Large intestine (tissue), 3 donors: ENCODE data around the gene CRLF1. TPM values are rescaled to one million over a fixed set of nuclear protein-coding genes. Genes with fewer than 3 reads are reported as not detected.

Source experiments
- DNase-seq, 2 donors: peaks; one replicate each; pipeline versions ENCODE4 v3.0.0 to v3.0.0-alpha.2; 2013
- H3K27ac ChIP-seq: one replicate; pipeline ENCODE4 v1.5.1; 2013; ENCODE audit warnings: low read length
- H3K27me3 ChIP-seq: 2 replicates; pipeline ENCODE4 v1.6.1; 2013; ENCODE audit warnings: low read length; ENCODE audit not compliant: control insufficient read depth, insufficient read depth
- H3K36me3 ChIP-seq: 2 replicates; pipeline ENCODE4 v1.6.1; 2013; ENCODE audit warnings: low read length; ENCODE audit not compliant: control insufficient read depth, insufficient read depth
- H3K4me1 ChIP-seq: one replicate; pipeline ENCODE4 v1.6.1; 2013; ENCODE audit warnings: low read length; ENCODE audit not compliant: control insufficient read depth, insufficient read depth
- H3K4me3 ChIP-seq: one replicate; pipeline ENCODE4 v1.5.1; 2013; ENCODE audit warnings: low read length
- H3K9me3 ChIP-seq: one replicate; pipeline ENCODE4 v1.6.1; 2013; ENCODE audit warnings: mild to moderate bottlenecking, low read depth, low read length, moderate library complexity; ENCODE audit not compliant: control insufficient read depth
- WGBS: methylation state at CpG from one replicate; pipeline ENCODE4 v1.1.5; 2013; ENCODE audit warnings: low lambda C conversion rate; ENCODE audit not compliant: insufficient coverage; 5-methylcytosine and 5-hydroxymethylcytosine counted together
- polyA plus RNA-seq: library from polyadenylated mRNA; unstranded; fragments of 120-200 nt; gene quantifications from one replicate; pipeline ENCODE4 v1.2.1, GENCODE V29; 2013

CRLF1 gene
- polyA plus RNA-seq, 1 donor, result 3.2 TPM

DNA sequence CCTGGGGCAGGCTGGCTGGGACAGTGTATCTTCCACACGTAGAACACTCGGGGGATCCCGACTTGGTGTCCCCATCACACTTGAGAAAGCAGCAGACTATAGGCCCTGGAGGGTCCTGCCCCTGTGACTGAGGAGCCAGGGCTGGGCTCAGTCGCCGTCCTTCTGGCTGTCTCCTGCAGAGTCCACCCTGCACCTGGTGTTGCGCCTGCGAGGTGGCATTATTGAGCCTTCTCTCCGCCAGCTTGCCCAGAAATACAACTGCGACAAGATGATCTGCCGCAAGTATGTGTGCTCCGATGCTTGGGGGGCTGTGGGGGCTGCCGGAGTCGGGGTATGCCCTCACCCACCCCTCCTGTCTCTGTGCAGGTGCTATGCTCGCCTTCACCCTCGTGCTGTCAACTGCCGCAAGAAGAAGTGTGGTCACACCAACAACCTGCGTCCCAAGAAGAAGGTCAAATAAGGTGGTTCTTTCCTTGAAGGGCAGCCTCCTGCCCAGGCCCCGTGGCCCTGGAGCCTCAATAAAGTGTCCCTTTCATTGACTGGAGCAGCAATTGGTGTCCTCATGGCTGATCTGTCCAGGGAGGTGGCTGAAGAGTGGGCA, 31.8 kb downstream of the CRLF1 start:
- WGBS, result 93% methylated on average over 3 of the region's 18 CpGs
- DNase-seq, result no peak
- peaks cover 42% of the 10 kb centered on the region for H3K36me3 ChIP-seq

DNA sequence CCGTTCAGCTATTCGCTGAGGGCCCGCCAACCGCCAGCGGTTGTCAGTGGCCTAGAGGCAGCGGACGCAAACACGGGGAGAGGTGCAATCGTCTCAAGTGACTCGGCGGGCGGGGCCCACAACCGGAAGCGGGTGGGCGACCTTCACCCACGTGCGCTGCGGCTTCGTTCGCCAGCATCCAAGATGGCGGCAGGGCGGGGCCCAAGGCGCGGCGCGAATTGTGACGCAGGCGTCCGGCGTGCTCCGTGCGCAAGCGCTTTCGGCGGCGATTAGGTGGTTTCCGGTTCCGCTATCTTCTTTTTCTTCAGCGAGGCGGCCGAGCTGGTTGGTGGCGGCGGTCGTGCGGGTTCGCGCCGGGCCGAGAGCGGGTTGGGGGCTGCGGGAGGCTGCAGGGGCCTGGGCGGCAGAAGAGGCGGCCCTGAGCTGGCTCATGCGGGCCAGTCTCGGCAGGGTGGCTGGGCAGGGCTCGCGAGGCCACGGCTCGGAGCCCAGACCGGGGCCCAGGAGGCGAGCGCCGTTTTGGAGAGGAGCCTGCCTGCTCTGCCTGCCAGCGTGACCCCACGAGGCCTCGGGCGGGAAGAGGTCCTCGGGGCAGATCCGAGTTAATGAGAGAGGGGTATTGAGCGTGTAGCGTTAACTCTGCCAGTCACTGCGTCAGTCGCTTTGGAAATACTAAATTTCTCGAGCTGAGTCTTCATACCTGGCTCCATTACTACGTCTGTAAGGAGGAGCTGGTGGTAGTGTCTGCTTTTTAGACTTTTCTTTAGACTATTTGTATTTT, 34.8 kb downstream of the CRLF1 start, which contains the start of gene UBA52:
UBA52 (plus strand) TSS at position 294 of the 781 bp plus-strand sequence. CDS start 1,444 bp downstream, outside the sequence.
- Histone ChIP-seq H3K27ac (peak within 1 kb of the TSS; percentile 87), H3K9me3 (no peaks in the 10 kb centered on the region), H3K4me1 (peaks cover 11% of the 10 kb centered on the region), H3K27me3 (no peaks in the 10 kb centered on the region), H3K36me3 (peaks cover 61% of the 10 kb centered on the region), H3K4me3 (peak within 1 kb of the TSS; percentile 84)
- WGBS, result 0% methylated on average over 4 of the region's 75 CpGs
- peak; percentile 98 to 99 for DNase-seq

More for the DNA sequence above, 31.8 kb downstream of the CRLF1 start:
- no peaks in the 10 kb centered on the region for H3K27me3 ChIP-seq
- H3K27ac ChIP-seq, result no peak overlapping the region
- no peaks in the 10 kb centered on the region for H3K9me3 ChIP-seq
- H3K4me1 ChIP-seq, result peaks cover 11% of the 10 kb centered on the region
- H3K4me3 ChIP-seq, result no peak overlapping the region

DNA sequence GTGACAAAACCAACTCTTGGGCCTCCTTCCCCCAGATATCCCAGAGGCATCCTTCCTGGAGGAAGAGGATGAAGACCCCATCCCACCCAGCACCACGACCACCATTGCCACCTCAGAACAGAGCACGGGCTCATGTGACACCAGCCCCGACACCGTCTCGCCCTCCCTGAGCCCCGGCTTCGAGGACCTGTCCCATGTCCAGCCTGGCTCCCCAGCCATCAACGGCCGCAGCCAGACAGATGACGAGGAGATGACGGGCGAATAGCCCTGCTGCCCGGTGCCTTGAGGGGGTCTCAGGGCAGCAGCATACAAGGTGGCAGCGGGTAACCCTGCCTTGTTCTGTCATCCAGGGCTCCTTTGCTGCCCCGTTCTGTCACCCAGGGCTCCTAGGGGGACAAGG, 38.2 kb downstream of the CRLF1 start:
- peaks cover 10% of the 10 kb centered on the region for H3K4me1 ChIP-seq
- H3K27me3 ChIP-seq, result no peaks in the 10 kb centered on the region
- no peak for DNase-seq
- no CpG with 5 or more reads among the region's 15 CpGs for WGBS
- no peak overlapping the region for H3K27ac ChIP-seq
- peaks cover 56% of the 10 kb centered on the region for H3K36me3 ChIP-seq
- H3K9me3 ChIP-seq, result no peaks in the 10 kb centered on the region
- no peak overlapping the region for H3K4me3 ChIP-seq

DNA sequence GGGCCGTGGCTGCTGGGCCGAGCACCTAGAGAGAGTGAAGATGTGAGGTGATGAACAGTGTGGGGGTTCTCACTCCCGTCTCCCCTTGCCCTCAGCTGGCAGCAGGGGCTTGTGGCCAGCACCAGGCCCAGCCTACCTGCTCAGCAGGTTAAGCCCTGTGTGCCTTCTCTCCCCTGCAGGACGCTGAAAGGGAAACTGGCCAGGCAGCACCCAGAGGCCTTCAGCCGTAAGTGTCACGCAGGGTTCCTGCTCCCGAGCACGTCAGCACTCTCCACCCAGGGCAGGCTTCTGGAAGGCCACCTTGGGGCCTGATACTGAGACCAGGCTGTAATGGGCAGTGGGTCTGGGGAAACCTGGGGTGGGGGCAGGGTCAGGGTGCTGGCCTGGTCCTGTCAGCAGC, 39.6 kb downstream of the CRLF1 start:
- no peaks in the 10 kb centered on the region for H3K4me1 ChIP-seq
- no CpG with 5 or more reads among the region's 8 CpGs for WGBS
- H3K27me3 ChIP-seq, result no peaks in the 10 kb centered on the region
- no peak for DNase-seq
- no peak overlapping the region for H3K4me3 ChIP-seq
- H3K36me3 ChIP-seq, result peaks cover 64% of the 10 kb centered on the region
- no peak overlapping the region for H3K27ac ChIP-seq
- no peaks in the 10 kb centered on the region for H3K9me3 ChIP-seq

DNA sequence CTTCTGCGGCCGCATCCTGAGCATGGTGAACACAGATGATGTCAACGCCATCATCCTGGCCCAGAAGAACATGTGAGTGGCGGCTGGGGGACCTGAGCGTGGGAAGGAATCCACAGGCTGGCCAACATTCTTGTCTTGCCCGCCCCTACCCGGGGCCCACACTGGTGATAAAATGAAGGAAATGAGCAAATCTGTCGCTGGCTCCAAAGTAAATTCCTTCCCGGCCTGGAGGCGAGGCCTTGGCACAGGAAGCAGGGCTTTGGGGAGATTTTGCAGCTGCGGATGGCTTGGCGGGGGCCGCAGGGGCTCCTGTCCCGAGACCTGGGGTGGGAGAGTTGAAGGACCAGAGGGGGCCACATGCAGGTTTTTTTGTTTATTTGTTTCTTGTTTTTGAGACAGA, 44.5 kb downstream of the CRLF1 start:
- H3K27me3 ChIP-seq, result no peaks in the 10 kb centered on the region
- 100% methylated on average over 2 of the region's 14 CpGs for WGBS
- H3K36me3 ChIP-seq, result peaks cover 48% of the 10 kb centered on the region
- H3K27ac ChIP-seq, result no peak overlapping the region
- peaks cover 6% of the 10 kb centered on the region for H3K4me1 ChIP-seq
- no peak for DNase-seq
- no peaks in the 10 kb centered on the region for H3K9me3 ChIP-seq
- H3K4me3 ChIP-seq, result no peak overlapping the region

DNA sequence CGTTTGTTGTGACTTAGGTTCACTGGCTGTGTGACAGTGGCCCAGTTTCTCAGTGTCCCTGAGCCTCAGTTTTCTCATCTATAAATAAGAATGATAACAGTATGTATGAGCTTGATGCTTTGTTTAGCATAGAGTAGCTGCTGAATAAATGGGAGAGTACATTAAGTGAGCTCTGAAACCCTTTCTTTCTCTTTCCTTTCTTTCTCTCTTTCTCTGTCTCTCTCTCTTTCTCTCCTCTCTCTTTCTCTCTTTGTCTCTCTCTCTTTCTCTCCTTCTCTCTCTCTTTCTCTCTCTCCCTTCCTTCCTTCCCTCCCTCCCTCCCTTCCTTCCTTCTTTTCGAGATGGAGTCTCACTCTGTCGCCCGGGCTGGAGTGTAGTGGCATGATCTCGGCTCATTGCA, 46.9 kb downstream of the CRLF1 start:
- peaks cover 7% of the 10 kb centered on the region for H3K4me1 ChIP-seq
- no peak for DNase-seq
- no peaks in the 10 kb centered on the region for H3K9me3 ChIP-seq
- no peak overlapping the region for H3K27ac ChIP-seq
- H3K4me3 ChIP-seq, result no peak overlapping the region
- no CpG with 5 or more reads among the region's 5 CpGs for WGBS
- peaks cover 27% of the 10 kb centered on the region for H3K36me3 ChIP-seq
- H3K27me3 ChIP-seq, result no peaks in the 10 kb centered on the region

DNA sequence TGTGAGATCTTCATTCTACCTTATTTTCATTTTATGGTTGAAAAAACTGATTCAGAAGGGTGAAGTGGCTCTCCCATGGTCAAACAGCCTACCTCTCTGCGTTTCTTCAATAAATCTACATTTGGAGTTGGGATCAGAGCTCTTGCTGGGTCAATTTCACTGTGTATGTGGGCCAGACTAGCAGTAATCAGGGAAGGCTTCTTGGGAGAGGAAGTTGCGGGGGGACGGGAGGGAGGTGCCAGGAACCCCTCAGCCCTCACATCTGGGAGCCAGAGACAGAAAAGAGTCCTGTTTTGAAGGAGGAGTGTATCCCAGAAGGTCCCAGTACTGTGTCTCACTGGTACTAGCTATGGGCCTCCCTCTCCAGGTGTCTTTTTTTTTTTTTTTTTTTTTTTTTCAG, 48.0 kb downstream of the CRLF1 start:
- no peaks in the 10 kb centered on the region for H3K27me3 ChIP-seq
- no peak for DNase-seq
- peak overlapping the region; percentile 96 for H3K4me3 ChIP-seq
- peaks cover 20% of the 10 kb centered on the region for H3K36me3 ChIP-seq
- H3K27ac ChIP-seq, result peak overlapping the region; percentile 97
- H3K4me1 ChIP-seq, result peaks cover 7% of the 10 kb centered on the region
- whole genome bisulfite sequencing, result no CpG with 5 or more reads among the region's 3 CpGs
- H3K9me3 ChIP-seq, result no peaks in the 10 kb centered on the region

DNA sequence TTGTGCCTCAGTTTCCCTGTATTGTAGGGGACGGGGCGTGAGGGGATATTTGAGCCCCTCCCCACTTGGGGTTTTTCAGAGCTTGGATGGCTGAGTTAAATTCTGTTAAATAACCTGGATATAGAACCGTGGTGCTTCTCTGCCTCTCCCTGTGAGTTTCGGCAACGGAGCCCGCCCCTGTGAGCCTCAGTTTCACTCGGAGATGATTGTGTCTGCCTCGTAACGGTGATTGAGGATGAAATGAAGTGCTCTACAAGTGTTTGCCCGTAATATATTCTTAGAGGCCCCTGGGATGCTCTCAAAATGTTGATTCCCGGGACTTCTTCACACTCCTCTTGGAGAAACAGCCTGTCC, 48.4 kb downstream of the CRLF1 start:
- peak overlapping the region; percentile 97 for H3K27ac ChIP-seq
- H3K36me3 ChIP-seq, result peaks cover 17% of the 10 kb centered on the region
- peak overlapping the region; percentile 96 for H3K4me3 ChIP-seq
- H3K27me3 ChIP-seq, result no peaks in the 10 kb centered on the region
- H3K4me1 ChIP-seq, result peaks cover 7% of the 10 kb centered on the region
- H3K9me3 ChIP-seq, result no peaks in the 10 kb centered on the region
- no CpG with 5 or more reads among the region's 11 CpGs for WGBS
- DNase-seq, result peak in 1 of 2 donors; percentile 48

DNA sequence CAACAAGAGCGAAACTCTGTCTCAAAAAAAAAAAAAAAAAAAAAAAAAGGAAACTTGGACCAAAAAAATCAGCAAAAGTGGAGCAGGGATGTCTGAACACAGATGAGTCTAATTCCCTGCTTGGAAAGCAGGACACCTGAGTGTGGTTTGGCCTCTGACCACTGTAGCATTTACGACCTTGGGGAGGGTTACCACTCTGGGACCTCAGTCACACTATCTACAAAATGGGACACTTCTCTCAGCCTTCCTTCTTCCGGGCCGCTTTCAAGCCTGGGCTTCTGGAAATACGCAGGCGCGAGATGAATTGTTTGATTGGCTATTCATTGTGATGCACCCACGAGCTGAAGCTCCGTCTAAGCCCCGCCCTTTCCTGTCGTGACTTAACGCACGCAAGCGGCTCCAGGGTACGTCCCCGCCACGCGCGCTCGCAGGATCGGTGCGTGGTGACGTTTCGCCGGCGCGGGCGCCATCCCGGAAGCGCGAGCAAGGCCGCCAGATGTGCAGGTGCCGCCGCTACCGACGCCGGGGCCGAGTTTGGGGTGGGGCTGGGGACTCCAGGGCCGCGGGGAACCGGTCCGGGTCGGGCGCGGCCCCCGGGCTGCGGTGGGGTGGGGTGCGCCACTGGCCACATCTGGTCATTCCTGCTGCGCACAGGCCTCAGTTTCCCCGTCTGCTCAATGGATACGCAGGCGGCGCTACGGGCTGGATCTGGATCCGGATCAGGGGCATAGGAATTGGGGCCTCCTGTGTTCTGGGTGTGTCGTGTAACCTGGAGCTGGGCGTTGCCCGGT, 49.0 kb downstream of the CRLF1 start, which contains the start of gene KXD1:
KXD1 (plus strand) TSS at position 460 of the 791 bp plus-strand sequence. CDS start 4,187 bp downstream, outside the sequence.
- no CpG with 5 or more reads among the region's 58 CpGs for WGBS

DNA sequence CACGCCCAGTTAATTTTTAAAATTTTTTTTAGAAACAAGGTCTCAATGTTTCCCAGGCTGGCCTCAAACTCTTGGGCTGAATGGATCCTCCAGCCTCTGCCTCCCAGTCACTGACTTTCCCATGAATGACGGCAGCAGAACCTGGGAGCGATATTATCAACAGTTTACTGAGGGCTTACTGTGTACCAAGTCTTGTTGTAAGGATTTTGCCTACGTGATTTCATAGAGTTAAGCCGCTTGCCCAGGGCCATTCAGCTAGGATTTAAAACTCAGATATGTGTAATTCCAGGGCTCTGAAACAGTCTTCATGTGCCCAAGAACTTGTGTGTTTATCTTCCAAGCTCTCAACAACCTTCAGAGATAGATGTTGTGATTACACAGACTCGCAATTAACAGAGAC, 55.0 kb downstream of the CRLF1 start:
- Histone ChIP-seq H3K4me1 (no peaks in the 10 kb centered on the region), H3K27ac (no peak overlapping the region), H3K27me3 (no peaks in the 10 kb centered on the region), H3K9me3 (no peaks in the 10 kb centered on the region), H3K4me3 (no peak overlapping the region), H3K36me3 (no peaks in the 10 kb centered on the region)
- no peak for DNase-seq
- WGBS, result no CpG with 5 or more reads among the region's 6 CpGs

More for the DNA sequence above, 49.0 kb downstream of the CRLF1 start, which contains the start of gene KXD1:
- H3K27me3 ChIP-seq, result no peaks in the 10 kb centered on the region
- peak within 1 kb of the TSS; percentile 97 for H3K27ac ChIP-seq
- peaks cover 7% of the 10 kb centered on the region for H3K4me1 ChIP-seq
- H3K4me3 ChIP-seq, result peak within 1 kb of the TSS; percentile 96
- H3K9me3 ChIP-seq, result no peaks in the 10 kb centered on the region
- peaks cover 12% of the 10 kb centered on the region for H3K36me3 ChIP-seq
- DNase-seq, result peak; percentile 98 to 99
